Measurements from ENCODE around the gene GNPNAT1.

Gene GNPNAT1

DNA sequence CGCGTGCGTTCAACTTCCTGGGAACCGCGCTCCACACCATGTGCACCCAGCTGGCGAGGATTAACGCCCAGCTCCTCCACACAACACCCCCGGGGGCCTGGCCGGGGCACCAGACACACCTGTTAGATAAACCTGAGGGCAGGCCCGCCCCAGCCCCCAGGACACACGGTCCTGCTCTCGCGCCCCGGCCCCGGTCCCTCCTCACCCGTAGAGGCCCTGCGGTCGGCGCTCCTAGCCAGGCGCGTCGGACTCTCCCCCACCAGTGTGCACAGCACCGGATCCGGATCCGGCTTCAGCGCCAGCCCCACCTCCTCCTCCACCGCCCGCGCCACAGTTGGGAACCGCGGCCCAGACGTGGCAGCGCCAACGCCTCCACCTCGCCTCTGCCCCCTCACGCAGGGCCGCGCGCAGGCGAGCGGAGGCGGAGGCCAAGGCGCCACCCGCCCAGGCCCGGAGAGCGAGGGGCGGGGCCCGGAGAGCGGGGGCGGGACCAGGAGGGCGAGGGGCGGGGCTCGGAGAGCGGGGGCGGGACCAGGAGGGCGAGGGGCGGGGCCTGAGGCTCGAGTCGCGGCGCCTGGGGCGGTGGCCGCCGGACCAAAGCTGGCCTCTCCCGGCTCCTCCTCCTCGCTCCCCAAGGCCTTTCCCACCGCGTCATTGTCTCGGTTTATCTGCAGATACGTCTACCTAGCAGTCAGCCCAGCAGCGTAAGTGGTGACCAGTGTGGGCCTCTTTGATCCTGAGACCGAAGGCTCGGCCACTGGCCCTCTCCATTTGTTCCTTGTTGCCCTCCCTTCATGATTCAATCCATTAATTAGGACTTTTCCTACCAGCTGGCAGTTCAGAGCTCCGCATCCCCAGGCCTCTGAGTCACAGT is at the start of gene GNPNAT1:
GNPNAT1 (minus strand) TSS at position 385 of the 874 bp plus-strand sequence. CDS start 6,957 bp downstream, outside the sequence.
- peak; percentile 78 for DNase-seq (ENCODE audit: low read depth)

DNA sequence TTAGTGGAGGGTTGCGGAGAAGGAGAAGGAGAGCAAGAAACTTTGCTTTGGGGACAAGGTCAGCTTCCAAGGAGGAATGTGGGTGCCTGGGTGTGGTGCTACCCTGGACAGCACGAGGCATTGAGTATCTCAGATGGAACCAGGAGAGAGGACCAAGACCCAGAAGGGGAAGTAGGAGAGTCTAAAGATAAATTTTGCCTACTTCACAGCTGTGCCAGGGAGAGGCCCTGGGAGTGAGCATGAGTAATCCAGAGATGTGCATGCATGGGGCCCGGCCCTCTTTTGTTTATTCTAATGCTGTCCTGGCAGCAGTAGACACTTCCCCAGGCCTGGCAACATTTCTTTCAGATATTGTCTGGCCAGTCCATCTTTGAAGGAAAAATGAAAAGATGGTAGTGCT is 49.5 kb upstream of the GNPNAT1 start:
- no peak for DNase-seq (ENCODE audit: low read depth)

DNA sequence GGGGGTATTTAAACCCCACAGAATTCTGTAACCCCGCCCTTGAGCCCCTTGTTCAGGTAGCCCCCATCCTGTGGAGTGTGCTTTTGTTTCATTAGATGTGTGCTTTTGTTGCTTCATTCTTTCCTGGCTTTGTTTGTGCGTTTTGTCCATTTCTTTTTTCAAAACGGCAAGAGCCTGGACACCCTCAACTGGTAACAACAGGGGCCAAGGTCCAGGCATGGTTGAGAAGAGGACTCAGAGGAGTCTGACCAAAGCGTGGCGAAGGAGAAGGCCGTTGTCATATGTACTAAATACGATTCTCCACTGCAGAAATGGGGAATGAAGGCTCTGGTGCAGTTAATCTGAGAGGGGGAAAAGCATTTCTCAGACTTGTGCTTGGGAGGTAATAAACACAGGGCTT is 46.0 kb upstream of the GNPNAT1 start:
- no peak for DNase-seq (ENCODE audit: low read depth)

DNA sequence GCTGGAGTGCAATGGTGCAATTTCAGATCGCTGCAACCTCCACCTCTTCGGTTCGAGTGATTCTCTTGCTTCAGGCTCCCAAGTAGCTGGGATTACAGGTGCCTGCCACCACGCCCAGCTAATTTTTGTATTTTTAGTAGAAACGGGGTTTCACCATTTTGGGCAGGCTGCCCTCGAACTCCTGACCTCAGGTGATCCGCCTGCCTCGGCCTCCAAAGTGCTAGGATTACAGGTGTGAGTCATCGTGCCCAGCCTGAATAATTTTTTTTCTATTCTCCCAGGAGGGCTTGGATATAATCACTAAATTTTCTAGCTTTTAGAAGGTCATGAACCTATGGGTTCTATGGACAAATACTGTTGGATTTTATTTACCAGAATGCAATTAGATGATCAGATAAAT is 44.7 kb upstream of the GNPNAT1 start:
- DNase-seq (ENCODE audit: low read depth): no peak

GRCh38 chr14:52835122-52835903 is 43.9 kb upstream of the GNPNAT1 start:
- DNase-seq (ENCODE audit: low read depth): no peak

DNA sequence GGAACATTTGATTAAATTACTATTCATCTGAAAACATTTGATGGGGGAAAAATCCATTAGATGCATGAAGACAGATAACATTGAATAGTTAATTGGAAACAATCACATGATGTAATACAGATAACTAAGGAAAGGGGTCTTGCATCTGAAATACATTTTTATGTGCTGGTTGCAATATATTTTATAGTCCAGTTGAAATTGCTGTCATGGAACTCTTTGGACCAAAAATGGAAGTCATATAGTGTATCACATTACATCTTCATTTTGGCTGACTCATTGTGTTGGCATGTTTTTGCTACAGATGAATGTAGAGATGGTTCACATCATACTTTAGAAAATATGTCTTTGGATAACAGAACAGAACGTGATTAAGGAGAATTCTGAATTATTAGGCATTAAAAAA is 43.0 kb upstream of the GNPNAT1 start:
- DNase-seq (ENCODE audit: low read depth): no peak

GRCh38 chr14:52833891-52834290 is 42.5 kb upstream of the GNPNAT1 start:
- DNase-seq (ENCODE audit: low read depth): no peak

- no peak for DNase-seq (ENCODE audit: low read depth)
Measured at GRCh38 chr14:52829527-52830185, 38.2 kb upstream of the GNPNAT1 start.

DNA sequence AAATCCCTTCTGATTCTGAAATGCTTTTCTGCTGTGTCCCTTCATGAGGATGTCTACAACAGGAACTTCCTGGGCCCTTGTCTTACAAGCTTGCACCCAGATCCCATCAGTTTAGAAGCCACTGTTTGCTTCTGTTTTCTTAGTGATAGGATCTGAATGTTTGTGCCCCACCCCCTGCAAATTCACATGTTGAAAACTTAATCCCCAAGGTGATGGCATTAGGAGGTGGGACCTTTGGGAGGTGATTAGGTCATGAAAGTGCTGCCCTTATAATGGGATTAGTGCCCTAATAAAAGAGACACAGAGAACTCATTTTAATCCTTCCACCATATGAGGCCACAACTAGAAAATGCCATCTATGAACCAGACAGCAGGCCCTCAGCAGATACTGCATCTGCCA is 36.0 kb upstream of the GNPNAT1 start:
- DNase-seq (ENCODE audit: low read depth): no peak

GRCh38 chr14:52825085-52825484 is 33.7 kb upstream of the GNPNAT1 start:
- DNase-seq (ENCODE audit: low read depth): no peak

DNA sequence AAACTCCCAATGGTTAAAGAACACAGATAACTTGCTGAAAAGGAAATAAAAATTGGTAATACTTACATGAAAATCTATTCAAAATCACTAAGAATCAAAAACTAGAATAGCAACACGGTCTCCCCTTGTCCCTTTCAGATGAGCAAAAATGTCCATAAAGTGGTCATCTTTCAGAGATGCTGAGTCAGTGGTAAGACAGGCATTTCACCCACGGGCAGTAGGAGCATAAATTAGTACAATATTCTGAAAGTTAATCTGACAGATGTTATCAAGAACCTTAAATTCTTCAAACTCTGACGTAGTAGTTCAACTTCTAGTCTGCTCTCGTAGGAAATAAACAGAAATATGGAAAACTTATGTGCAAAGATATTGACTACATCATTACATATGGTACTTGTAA is 33.1 kb upstream of the GNPNAT1 start:
- no peak for DNase-seq (ENCODE audit: low read depth)

DNA sequence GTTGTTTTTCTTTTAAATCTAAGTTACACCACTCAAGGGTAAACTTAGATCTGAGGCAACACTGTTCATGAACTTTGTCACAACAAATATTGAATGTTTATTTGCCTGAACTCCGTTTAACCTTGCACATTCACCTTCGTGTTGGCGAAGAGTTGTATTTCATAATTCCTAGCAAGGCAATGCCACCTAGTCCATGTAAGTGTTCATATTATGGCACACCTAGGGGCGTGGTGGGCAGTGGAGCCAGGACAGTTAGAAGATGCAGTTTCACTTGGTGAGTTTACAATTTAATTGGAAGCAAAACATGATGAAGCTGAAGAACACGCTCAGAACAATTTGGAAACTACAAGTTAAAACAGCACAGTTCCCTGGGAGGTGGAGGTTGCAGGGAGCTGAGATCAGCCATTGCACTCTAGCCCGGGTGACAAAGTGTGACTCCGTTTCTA is 30.4 kb upstream of the GNPNAT1 start:
- no peak for DNase-seq (ENCODE audit: low read depth)

DNA sequence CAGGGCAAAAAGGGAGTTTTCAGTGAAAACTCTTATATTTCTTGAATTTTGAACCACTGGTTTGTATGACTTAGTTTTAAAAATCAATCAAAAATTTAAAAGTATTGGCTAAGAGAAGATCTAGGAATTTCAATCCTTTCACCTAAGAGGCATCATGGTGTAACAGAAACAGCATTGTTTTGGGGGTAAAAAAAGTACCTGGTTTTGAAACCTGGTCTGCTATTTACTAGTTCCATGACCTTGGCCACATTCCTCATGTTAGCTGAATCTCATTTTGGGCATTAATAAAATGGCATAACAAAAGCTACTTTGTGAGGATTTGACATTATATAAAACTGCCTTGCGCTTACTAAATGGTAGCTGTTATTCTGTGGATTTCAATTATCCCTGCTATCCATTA is 16.7 kb upstream of the GNPNAT1 start:
- DNase-seq (ENCODE audit: low read depth): no peak

- DNase-seq (ENCODE audit: low read depth): no peak
Measured at GRCh38 chr14:52806115-52806514, 14.7 kb upstream of the GNPNAT1 start.

DNA sequence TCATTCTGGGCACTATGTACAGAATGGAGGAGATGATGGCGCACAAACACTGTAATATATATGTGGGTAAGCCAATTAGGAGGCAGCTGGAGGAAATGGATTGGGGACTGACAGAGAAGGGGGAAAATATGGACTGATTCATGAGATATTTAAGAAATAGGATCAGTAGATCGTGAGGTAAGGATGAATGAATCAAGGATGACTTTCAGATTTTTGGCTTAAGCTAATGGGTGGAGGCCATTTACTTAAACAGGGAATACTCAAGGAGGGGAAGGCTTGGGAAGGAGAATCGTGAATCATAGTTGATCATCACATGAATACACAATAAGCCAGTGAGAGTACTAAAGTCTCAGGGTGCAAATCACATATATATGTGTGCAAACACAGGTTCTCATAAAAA is 11.2 kb upstream of the GNPNAT1 start:
- no peak for DNase-seq (ENCODE audit: low read depth)

GRCh38 chr14:52801014-52801712 is 9.8 kb upstream of the GNPNAT1 start:
- DNase-seq (ENCODE audit: low read depth): no peak

DNA sequence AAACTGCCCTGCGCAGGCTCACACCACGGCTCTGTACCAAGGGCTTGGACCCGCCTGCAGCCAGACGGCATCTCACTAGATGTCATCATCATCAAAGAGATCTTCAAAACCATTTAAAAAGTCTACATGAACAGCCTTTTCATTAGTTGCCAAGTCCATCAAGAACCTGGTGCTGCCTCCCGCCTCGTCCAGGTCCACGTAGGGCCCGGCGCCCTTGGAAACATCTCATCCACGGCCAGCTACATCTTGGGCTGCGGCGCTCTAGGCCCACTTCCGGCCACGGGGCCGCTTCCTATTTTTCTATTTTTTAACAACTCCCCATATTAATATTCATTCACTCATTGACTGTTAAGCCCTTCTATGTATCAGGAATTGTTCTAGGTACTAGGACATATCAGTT is 7.4 kb upstream of the GNPNAT1 start:
- no peak for DNase-seq (ENCODE audit: low read depth)

DNA sequence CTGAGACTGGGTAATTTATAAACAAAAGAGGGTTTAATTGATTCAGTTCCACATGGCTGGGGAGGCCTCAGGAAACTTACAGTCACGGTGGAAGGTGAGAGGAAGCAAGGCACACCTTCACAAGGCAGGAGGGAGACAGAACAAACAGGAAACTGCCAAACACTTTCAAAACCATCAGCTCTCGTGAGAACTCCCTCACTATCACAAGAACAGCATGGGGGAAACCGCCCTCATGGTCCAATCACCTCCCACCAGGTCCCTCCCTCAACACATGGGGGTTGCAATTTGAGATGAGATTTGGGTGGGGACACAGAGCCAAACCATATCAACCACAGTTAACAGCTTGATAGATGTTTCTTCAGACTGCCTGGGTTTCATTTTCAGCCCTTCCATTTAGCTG is 6.2 kb upstream of the GNPNAT1 start:
- no peak for DNase-seq (ENCODE audit: low read depth)

DNA sequence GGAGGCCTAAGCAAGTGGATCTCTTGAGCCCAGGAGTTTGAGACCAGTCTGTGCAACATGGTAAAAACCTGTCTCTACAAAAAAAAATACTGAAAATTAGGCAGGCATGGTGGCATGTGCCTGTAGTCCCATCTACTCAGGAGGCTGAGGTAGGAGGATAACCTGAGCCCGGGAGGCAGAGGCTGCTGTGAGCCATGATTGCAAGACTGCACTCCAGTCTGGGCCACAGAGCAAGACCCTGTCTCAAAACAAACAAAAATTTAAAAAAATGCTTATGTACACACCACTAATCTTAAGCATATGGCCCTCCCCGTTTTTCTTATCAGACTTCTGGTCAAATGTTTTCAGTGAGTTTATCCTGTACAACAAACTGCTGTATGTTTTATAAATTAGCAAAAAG is 1.7 kb upstream of the GNPNAT1 start:
- DNase-seq (ENCODE audit: low read depth): no peak

- no peak for DNase-seq (ENCODE audit: low read depth)
Measured at GRCh38 chr14:52792097-52792415, 649 bp upstream of the GNPNAT1 start.

GRCh38 chr14:52790756-52791222 is 618 bp downstream of the GNPNAT1 start:
- DNase-seq (ENCODE audit: low read depth): no peak
